GM10248 (cell line): ENCODE data around the gene MS4A2.
"Not testable (repeated sequence)": the region's sequence is repeated elsewhere in the genome, so short reads cannot be mapped to it uniquely, and the experiment has no call there.

Experiments used
- CTCF ChIA-PET: fragments of 300-600 bp; sonication (Branson Sonifier 250); formaldehyde crosslinking; extraction: SDS; loops from one replicate; lab custom pipeline; 2021; ENCODE audit warnings: antibody characterized with exemption; lab: Yijun Ruan, JAX
- POLR2A ChIA-PET: fragments of 350-650 bp; sonication (Branson Sonifier 250); formaldehyde crosslinking; extraction: SDS; loops from one replicate; lab custom pipeline; 2020; ENCODE audit warnings: antibody characterized with exemption; lab: Yijun Ruan, JAX
- DNase-seq: peaks from one replicate; pipeline ENCODE4 v3.0.0; 2012; ENCODE audit errors: extremely low spot score
- CTCF ChIP-seq: IDR thresholded peaks from 2 replicates; pipeline ENCODE4 v1.5.1; 2012; ENCODE audit warnings: mild to moderate bottlenecking, low read depth; ENCODE audit errors: extremely low read depth, missing control alignments, control extremely low read depth

MS4A2 gene

DNA sequence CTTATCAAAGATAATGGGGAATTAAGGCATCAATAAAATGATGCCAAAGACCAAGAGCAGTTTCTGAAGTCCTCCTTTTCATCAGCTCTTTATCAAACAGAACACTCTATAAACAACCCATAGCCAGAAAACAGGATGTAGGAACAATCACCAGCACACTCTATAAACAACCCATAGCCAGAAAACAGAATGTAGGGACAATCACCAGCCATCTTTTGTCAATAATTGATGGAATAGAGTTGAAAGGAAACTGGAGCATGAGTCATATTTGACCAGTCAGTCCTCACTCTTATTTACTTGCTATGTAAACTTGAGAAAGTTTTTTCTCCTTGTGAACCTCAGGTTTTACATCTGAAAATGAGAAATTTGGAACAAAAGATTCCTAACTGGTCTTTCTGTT is 10.0 kb downstream of the MS4A2 start:
- no peak for DNase-seq
- POLR2A ChIA-PET, result no interaction called here
- no peak for TF ChIP-seq CTCF
- CTCF ChIA-PET, result no interaction called here

GRCh38 chr11:60100516-60100915 is 12.1 kb downstream of the MS4A2 start:
- POLR2A ChIA-PET, result no interaction called here
- no peak for TF ChIP-seq CTCF
- CTCF ChIA-PET, result no interaction called here
- DNase-seq, result no peak

GRCh38 chr11:60101368-60101767 is 12.9 kb downstream of the MS4A2 start:
- POLR2A ChIA-PET, DNase-seq, CTCF ChIA-PET: not testable (repeated sequence)

- POLR2A ChIA-PET, DNase-seq: not testable (repeated sequence)
- CTCF ChIA-PET, result interaction anchor here (0.9 kb wide), 1 partner anchor 16 kb away, joined by 3 read pairs; the partner anchor contains the start of gene MS4A2
Observed at GRCh38 chr11:60104471-60105115, 16.1 kb downstream of the MS4A2 start.

DNA sequence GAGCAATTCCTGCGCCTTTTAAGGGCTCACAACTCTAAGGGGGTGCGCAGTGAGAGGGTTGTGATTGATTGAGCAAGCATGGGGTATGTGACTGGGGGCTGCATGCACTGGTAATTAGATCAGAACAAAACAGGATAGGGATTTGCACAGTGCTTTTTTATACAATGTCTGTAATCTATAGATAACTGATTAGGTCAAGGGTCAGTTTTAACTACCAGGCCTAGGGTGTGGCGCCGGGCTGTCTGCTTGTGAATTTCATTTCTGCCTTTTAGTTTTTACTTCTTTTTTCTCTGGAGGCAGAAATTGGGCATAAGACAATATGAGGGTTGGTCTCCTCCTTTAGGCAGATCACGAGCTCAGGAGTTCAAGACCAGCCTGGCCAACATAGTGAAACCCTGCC is 20.2 kb downstream of the MS4A2 start:
- DNase-seq, CTCF ChIA-PET, POLR2A ChIA-PET: not testable (repeated sequence)

DNA sequence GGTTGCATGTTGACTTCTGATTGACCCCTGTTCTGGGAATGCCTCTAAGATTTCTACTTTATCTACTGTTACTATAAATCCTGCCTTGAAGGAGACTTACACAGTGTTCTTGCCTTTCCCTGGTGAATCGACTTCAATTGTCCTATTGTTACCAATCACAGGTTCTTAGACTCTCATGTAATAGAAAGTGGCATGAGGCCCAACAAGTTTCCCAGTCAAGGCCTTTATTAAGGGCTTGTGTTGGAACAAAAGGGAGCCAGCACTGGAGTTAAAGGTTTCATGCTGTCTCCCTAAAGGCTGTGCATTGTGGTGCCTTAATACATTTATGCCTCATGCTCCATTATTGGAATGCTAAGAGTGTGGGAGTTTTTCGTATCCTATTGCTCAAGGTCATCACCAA is 23.3 kb downstream of the MS4A2 start:
- ChIA-PET CTCF (no interaction called here), POLR2A (no interaction called here)
- TF ChIP-seq CTCF, result no peak
- DNase-seq, result no peak

DNA sequence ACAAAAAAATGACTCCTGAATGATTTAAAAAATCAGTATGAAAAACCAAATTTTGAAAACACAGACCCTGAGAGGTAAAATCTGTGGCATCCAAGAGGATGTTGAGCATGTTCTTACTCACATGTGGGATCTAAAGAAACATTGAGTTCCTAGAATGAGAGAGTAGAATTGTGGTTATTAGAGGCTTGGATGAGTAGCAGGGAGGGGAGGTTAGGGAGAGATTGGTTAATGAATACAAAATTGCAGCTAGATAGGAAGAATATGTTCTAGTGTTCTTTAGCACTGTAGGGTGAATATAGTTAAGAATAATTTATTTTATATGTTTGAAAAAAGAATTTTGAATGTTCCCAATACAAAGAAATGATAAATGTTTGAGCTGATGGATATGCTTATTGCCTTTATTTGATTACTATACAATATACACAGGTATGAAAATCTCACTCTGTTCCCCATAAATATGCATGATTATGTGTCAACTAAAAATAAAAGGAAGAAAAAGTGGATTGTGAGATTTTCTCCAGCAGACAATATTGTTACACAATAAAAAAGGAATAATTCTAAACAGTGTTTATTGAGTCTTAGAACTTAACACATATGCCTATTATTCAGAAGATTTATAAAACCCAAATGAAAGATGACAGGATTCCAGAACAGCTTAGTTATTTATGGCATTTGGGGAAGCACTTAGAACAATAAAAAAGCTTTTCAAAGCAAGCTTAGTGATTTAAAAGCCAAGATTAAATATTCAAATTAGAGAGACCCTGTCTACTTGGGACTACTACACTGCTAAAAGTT is 28.7 kb downstream of the MS4A2 start:
- ChIA-PET POLR2A (no interaction called here), CTCF (interaction anchor here (1.0 to 1.3 kb wide), 2 partner anchors 102 to 134 kb away, joined by 3 to 4 read pairs; no protein-coding TSS in a partner anchor)
- no peak for DNase-seq
- TF ChIP-seq CTCF, result no peak

- no peak for TF ChIP-seq CTCF
- ChIA-PET CTCF (interaction anchor here (1.0 to 1.6 kb wide), 3 partner anchors 9 to 133 kb away, joined by 3 to 15 read pairs (median 4); no protein-coding TSS in a partner anchor), POLR2A (no interaction called here)
- DNase-seq, result peak; percentile 15
Observed at GRCh38 chr11:60118338-60118737, 29.9 kb downstream of the MS4A2 start.
